ENCODE data around the gene C18orf32.
"Not testable (repeated sequence)": the region's sequence is repeated elsewhere in the genome, so short reads cannot be mapped to it uniquely, and the experiment has no call there.

C18orf32 gene

DNA sequence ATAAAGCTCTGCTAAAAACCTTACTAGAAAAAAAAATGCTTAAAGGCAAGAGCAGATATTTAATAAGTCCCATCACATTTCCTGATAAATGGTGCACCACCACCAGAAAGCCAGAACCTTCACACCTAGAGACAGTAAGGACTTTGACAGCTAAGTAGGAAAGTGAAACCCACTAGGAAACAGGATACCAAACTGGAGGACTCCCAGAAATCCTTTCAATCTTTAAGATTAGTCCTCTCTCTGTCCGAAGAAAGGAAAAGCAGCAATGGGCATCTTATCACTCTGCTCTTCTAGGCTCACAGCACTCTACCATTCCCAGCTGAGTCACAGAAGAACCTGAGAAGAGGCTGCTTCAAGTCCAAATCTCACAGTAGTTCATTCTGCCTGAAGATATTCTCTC, 30.2 kb downstream of the C18orf32 start:
- H3K4me3 ChIP-seq (ENCODE audit: low read length): no peak overlapping the region
- DNase-seq (ENCODE audit: low read depth): no peak
- TF ChIP-seq, protein P1, sequence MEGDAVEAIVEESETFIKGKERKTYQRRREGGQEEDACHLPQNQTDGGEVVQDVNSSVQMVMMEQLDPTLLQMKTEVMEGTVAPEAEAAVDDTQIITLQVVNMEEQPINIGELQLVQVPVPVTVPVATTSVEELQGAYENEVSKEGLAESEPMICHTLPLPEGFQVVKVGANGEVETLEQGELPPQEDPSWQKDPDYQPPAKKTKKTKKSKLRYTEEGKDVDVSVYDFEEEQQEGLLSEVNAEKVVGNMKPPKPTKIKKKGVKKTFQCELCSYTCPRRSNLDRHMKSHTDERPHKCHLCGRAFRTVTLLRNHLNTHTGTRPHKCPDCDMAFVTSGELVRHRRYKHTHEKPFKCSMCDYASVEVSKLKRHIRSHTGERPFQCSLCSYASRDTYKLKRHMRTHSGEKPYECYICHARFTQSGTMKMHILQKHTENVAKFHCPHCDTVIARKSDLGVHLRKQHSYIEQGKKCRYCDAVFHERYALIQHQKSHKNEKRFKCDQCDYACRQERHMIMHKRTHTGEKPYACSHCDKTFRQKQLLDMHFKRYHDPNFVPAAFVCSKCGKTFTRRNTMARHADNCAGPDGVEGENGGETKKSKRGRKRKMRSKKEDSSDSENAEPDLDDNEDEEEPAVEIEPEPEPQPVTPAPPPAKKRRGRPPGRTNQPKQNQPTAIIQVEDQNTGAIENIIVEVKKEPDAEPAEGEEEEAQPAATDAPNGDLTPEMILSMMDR (conservative IDR thresholded peaks at IDR 0.05; ENCODE audit: low read length): no peak

GRCh38 chr18:49452534-49452933, 34.5 kb downstream of the C18orf32 start:
- DNase-seq (ENCODE audit: low read depth): not testable (repeated sequence)

GRCh38 chr18:49447810-49448745, 39.0 kb downstream of the C18orf32 start:
- TF ChIP-seq, protein P1 (conservative IDR thresholded peaks at IDR 0.05; ENCODE audit: low read length): peak; percentile 58

More at GRCh38 chr18:49452534-49452933, 34.5 kb downstream of the C18orf32 start:
- H3K4me3 ChIP-seq (ENCODE audit: low read length): not testable (repeated sequence)

GRCh38 chr18:49446481-49446880, 40.6 kb downstream of the C18orf32 start:
- TF ChIP-seq, protein P1 (conservative IDR thresholded peaks at IDR 0.05; ENCODE audit: low read length): no peak
- DNase-seq (ENCODE audit: low read depth): peak; percentile 79
- no peak overlapping the region for H3K4me3 ChIP-seq (ENCODE audit: low read length)

More at GRCh38 chr18:49447810-49448745, 39.0 kb downstream of the C18orf32 start:
- no peak overlapping the region for H3K4me3 ChIP-seq (ENCODE audit: low read length)
- peak; percentile 70 for DNase-seq (ENCODE audit: low read depth)

- peak; percentile 49 for DNase-seq (ENCODE audit: low read depth)
- TF ChIP-seq, protein P1 (conservative IDR thresholded peaks at IDR 0.05; ENCODE audit: low read length): no peak
- H3K4me3 ChIP-seq (ENCODE audit: low read length): no peak overlapping the region
Measured at GRCh38 chr18:49444581-49444980, 42.5 kb downstream of the C18orf32 start.

DNA sequence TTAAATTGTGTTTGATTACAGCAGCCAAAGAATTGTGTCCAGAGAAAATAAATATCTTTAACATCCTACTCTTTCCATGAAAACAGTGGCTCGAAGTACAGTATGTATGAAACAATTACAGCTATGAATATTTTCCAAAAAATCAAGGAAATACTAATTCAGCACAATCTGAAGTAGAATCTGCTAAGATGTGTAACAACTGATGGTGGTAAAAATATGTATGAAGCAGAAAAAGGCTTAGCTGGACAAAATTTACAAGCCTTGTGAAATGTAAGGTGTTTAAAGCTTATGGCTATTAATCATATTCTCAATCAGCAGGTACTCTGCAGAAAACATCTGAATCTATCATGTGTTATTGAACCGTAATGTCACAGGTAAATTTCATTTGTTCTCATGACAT, 43.2 kb downstream of the C18orf32 start:
- H3K4me3 ChIP-seq (ENCODE audit: low read length): no peak overlapping the region
- TF ChIP-seq, protein P1 (conservative IDR thresholded peaks at IDR 0.05; ENCODE audit: low read length): no peak
- no peak for DNase-seq (ENCODE audit: low read depth)

- TF ChIP-seq, protein P1 (conservative IDR thresholded peaks at IDR 0.05; ENCODE audit: low read length): no peak
- no peak overlapping the region for H3K4me3 ChIP-seq (ENCODE audit: low read length)
- no peak for DNase-seq (ENCODE audit: low read depth)
Measured at GRCh38 chr18:49441338-49441938, 45.6 kb downstream of the C18orf32 start.
